Stimulated activated naive CD4-positive, alpha-beta T cell (primary cell): ENCODE results near the gene SSMEM1.
"Not testable (repeated sequence)": the region's sequence is repeated elsewhere in the genome, so short reads cannot be mapped to it uniquely, and the experiment has no call there.

Experiments
- DNase-seq, 6 experiments: peaks; one replicate each; lab custom pipeline; 2025; lab: John Stamatoyannopoulos, UW

The SSMEM1 gene

GRCh38 chr7:130213828-130214227 lies 6.2 kb downstream of the SSMEM1 start:
- no peak for DNase-seq

GRCh38 chr7:130216025-130216424 lies 8.4 kb downstream of the SSMEM1 start:
- DNase-seq: no peak

GRCh38 chr7:130216750-130217149 lies 9.1 kb downstream of the SSMEM1 start:
- no peak for DNase-seq

GRCh38 chr7:130218806-130219620 lies 11.4 kb downstream of the SSMEM1 start:
- no peak for DNase-seq

GRCh38 chr7:130219871-130220270 lies 12.2 kb downstream of the SSMEM1 start:
- no peak for DNase-seq

DNA sequence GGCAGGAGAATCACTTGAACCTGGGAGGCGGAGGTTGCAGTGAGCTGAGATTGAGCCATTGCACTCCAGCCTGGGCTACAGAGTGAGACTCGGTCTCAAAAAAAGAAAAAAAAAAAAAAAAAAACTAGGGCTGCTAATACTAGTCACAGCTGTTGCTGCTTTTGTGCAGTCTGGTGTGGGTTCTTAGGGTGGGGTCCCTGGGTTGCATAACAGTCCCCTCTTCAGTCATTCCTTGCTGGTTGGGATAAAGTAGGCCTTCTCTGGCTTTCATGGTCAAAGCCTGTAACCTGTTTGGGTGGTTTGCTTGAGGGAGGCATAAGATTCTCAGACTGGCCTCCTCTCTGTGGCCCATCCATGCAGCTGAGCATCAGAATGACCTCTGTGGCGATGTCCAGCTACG lies 14.1 kb downstream of the SSMEM1 start:
- no peak for DNase-seq

DNA sequence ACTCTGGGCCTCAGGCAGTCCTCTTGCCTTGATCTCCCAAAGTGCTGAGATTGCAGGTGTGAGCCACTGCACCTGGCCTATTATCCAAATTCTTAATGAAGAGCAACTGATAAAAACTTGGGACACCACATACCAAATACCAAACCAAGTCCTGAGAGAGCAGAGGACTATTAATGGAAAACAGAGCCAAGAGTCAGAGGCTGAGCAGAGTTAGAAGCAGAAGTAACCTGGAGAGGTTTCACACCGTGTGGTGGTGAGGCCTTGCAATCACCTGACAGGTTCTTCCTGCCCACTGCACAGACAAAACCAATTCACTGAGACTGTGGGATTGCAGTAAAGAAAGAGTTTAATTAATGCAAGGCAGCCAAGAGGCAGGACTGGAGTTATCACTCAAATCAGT lies 16.0 kb downstream of the SSMEM1 start:
- no peak for DNase-seq

DNA sequence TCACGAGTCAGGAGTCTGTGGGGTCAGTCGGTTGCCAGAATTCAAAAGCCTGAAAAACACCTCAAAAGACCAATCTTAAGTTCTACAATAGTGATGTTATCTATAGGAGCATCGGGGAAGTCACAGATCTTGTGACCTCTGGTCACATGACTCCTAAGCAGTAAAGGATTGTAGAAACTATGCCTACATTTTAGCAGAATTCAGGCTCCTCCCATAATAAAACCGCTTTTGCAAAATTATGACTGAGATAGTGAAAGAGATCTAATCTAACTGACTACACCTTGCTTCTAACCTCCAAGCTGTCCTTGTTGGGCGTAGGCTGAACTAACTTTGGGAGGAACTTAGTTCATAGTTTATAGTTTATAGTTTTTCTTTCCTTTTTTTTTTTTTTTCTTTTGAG lies 16.6 kb downstream of the SSMEM1 start:
- DNase-seq: no peak

DNA sequence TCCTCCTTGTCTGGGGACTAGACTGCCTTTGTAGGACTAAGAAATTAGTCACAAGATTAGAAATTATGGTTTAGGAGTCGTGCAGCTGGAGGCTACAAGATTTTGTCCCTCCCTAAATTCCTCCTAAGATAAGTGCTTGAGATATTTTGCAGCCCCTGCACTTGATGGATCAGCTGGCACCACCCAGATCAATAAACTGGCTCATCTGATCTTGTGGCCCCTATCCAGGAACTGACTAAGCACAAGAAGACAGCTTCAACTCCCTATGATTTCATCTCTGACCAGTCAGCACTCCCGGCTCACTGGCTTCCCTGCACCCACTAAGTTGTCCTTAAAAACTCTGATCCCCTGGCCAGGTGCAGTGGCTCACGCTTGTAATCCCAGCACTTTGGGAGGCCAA lies 17.3 kb downstream of the SSMEM1 start:
- DNase-seq: not testable (repeated sequence)

DNA sequence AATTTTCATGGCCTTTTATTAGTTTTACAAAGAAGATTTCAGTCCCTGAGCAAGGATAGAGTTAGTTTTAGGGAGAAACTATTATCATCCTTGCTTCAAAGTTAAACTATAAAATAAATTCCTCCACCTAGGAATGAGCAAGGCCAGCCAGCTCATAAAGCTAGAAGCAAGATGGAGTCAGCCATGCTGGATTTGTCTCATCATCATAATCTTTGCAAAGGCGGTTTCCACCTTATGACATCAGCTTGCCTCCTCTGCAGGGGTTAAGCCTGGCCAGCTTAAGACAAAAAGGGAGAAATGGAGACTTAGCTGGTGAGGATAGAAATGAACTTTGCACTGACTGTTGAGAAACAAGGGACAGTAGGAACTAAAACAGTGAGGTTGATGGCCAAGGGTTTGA lies 18.7 kb downstream of the SSMEM1 start:
- DNase-seq: no peak

GRCh38 chr7:130227883-130228575 lies 20.4 kb downstream of the SSMEM1 start:
- no peak for DNase-seq

DNA sequence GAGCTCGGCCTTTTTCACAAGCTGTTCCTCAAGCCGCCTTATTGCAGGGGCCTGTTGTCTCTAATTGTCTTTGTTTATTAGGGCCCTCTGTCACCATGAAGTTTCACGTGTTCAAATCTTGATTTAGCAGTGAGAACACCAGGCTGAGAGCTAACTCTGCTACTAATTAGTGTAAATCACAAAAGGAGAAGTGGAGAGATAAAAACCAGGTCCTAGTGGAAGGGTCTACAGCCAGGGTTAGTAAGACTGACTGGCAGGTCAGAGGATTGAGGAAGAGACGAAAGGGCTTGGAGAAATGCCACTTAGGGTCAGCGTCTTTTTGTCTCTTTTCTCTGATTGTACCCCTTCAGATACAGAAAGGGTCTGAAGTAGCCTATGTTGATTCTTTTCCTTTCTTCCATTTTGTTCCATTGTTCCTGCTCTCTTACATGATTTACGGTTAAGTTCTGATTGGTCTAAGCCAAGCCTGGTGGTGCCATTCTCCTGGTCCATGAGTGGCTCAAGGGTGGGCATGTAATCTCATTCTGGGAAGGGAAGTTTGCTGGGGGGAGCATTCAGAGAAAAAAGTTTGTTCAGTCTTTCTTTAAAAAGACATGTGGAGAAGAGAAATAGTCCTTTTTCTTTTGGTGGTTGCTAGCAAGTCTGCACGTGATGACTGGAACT lies 21.3 kb downstream of the SSMEM1 start:
- DNase-seq: no peak

- DNase-seq: not testable (repeated sequence)
These were observed 22.3 kb downstream of the SSMEM1 start for GRCh38 chr7:130229981-130230380.

- no peak for DNase-seq
These were observed 24.1 kb downstream of the SSMEM1 start for GRCh38 chr7:130231792-130232191.

- no peak for DNase-seq
These were observed 24.5 kb downstream of the SSMEM1 start for GRCh38 chr7:130232209-130232608.

DNA sequence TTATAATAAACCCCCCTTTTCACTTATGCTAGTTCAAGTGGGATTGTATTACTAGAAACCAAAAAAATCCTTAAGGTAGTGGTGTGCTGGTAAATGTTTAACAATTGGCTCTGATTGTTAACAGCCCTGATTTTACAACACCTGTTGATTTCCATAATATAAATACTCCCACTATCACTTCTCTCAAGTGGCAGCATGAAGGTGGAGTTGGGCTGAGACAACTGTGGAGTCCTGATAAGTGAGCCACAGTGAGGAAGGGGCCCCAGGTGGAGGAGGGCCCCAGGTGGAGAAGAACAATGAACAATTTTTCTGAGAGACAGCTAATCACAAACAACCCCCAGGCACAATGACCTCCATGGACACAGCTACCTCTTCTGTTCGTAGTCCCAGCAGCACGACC lies 26.4 kb downstream of the SSMEM1 start:
- DNase-seq: no peak

GRCh38 chr7:130236361-130236760 lies 28.7 kb downstream of the SSMEM1 start:
- DNase-seq: not testable (repeated sequence)

DNA sequence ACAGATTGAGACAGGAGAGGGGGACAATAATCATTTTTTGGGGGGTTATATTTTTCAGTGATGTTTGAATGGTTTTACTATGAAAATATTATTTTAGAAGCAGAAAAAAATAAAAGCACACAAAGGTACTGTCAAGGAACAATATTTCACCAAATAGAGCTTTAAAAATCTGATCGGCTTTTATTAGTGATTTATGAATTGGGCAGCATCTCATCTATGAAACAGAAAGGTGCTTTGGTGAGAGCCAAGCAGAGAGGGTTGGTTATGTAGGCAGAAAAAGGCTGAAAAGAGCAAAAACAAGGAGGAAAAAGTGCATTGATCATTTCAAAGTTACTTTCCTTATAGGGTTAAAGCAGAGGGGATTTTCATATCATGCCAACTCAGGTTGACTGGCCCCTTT lies 32.6 kb downstream of the SSMEM1 start:
- DNase-seq: no peak

- DNase-seq: peak; percentile 14 to 63 (median 42)
These were observed 34.7 kb downstream of the SSMEM1 start for GRCh38 chr7:130242198-130243014.

DNA sequence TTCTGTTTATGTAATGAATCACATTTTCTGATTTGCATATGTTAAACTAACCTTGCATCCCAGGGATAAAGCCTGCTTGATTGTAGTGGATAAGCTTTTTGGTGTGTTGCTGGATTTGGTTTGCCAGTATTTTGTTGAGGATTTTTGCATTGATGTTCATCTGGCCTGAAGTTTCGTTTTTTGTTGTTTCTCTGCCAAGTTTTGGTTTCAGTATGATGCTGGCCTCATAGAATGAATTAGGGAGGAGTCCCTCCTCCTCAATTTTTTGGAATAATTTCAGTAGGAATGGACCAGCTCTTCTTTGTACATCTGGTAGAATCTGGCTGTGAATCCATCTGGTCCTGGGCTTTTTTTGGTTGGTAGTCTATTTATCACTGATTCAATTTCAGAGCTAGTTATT lies 35.8 kb downstream of the SSMEM1 start:
- not testable (repeated sequence) for DNase-seq

DNA sequence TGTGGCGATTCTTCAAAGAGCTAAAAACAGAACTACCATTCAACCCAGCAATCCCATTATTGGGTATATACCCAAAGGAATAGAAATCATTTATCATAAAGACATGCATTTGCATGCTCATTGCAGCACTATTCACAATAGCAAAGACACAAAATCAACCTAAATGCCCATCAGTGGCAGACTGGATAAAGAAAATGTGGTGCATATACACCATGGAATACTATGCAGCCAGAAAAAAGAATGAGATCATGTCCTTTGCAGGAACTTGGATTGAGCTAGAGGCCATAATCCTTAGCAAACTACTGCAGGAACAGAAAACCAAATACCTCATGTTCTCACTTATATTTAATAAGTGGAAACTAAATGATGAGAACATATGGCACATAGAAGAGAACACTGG lies 38.8 kb downstream of the SSMEM1 start:
- DNase-seq: not testable (repeated sequence)

DNA sequence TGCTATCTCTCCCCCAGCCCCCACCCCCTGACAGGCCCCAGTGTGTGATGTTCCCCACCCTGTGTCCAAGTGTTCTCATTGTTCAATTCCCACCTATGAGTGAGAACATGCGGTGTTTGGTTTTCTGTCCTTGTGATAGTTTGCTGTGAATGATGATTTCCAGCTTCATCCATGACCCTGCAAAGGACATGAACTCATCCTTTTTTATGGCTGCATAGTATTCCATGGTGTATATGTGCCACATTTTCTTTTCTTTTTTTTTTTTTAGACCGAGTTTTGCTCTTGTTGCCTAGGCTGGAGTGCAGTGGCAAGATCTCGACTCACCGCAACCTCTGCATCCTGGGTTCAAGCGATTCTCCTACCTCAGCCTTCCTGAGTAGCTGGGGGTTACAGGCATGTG lies 41.2 kb downstream of the SSMEM1 start:
- not testable (repeated sequence) for DNase-seq
